OCI-LY3 (cell line): ENCODE results near the gene TAF5.

Experiments used
- CTCF ChIP-seq: fragments of 200-600, 300-600 bp; sonication (generic); IDR thresholded peaks from 2 replicates; pipeline ENCODE4 v1.5.1; 2014; ENCODE audit warnings: antibody characterized with exemption, low read length, low read depth
- EZH2phosphoT487 ChIP-seq: fragments of 200-600 bp; shearing (Covaris generic); IDR thresholded peaks from 2 replicates; pipeline ENCODE4 v1.6.1; 2018; ENCODE audit warnings: antibody characterized with exemption, mixed run types, low read depth

GRCh38 chr10:103419101-103419500 is 51.3 kb downstream of the TAF5 start:
- TF ChIP-seq CTCF = no peak
- no peak for TF ChIP-seq EZH2phosphoT487
